ACHN (cell line): Measurements from ENCODE around the gene ACE2.

ENCODE experiments used
- DNase-seq: peaks from one replicate; pipeline ENCODE4 v3.0.0-alpha.2; 2015
- in situ Hi-C: cut with HindIII; loops from 2 replicates; pipeline ENCODE4 v1.10.0; 2017; ENCODE audit warnings: low sequenced_read_pairs, low pct_ligation_motif_present, low pct_unique_long_range_greater_than_20kb

Gene ACE2

DNA sequence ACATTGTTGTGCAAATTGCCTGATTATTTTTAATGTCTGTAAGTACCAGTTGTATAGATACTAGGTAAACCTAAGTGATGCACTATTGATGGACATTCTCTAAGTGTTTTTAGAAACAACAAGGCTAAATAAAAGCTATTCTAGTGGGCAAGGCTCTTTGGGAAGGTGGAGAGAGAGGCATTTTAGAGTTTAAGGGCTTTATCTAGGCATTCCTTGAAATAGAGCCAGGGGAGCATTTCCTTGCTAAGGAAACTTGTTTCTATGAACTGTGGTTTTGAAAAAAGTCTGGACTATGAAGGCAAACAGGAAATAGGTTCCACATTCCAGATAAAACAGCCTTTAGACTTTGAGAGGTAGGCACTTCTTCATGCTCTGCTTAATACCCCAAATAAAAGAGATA is 76.3 kb downstream of the ACE2 start:
- in situ Hi-C loops = no loop called here
- peak; percentile 17 for DNase-seq

DNA sequence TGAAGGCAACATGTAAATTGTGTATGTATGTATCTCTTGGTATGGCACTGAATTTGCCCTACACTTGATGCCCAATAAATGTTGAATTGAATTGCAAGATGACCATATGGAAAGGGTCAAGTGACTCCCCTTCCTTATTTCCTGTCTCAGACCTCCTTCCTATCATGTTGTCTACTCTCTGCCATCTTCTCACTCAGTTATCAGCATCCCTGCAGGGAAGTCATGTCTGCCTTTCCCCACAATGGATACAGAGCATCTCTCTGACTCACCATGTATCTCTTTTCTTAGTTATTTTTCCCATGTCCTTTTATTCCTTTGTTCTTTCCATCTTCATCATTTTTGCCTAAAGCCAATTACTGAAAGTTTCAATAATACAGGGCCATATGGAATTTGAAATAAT is 77.7 kb downstream of the ACE2 start:
- no peak for DNase-seq
- in situ Hi-C loops = no loop called here

DNA sequence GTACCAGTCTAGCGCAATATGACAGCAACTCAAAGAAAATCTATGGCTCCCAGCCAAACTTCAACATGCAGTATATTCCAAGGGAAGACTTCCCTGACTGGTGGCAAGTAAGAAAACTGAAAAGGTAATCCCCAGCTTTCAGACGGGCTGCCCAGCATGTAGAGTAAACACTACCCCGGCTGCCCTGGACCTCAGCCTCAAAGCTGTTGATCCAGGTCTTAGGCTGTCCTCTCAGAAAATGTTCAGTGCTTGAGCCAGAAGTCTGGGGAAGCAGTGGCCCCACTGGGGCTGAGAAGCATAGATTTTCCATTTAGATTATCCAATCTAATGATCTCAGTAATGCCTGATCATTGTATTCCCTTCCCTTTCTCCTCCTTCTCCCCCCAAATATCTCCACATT is 78.3 kb downstream of the ACE2 start:
- no peak for DNase-seq
- in situ Hi-C loops = no loop called here

DNA sequence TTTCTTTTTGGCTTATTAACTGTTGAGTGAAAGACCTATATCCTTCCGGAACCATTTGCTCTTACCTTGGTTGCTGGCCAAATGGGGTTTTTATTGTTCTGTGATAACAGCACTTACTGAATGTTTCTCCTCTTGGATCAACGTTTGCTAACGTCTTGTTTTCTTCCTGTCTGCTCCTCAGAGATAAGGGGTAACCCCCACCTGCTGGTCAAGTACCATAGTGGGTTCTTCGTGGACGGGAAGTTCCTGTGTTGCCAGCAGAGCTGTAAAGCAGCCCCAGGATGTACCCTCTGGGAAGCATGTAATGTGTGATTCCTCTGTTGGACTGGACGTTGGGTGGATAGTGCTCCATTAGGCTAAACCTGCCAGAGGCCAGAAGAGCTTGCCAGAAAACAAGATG is 84.8 kb downstream of the ACE2 start:
- in situ Hi-C loops = no loop called here
- DNase-seq = no peak

DNA sequence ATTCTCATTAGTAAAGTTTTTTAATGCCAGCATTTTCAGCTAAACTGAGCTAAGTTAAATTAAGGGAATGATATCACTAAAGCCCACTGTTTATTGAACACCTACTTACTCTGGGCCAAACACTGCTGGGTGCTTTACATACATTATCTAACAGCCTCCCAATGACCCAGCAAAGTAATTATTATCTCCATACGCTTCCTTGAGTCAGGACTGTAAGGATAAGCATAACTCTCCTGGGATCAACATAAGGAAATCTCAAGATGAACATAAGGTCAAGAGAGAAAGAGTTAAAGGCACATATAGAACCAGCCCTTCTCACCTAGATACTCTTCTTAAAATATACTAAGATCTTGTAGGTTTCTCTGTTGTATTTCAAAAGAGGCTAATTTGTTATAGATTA is 86.5 kb downstream of the ACE2 start:
- no peak for DNase-seq

DNA sequence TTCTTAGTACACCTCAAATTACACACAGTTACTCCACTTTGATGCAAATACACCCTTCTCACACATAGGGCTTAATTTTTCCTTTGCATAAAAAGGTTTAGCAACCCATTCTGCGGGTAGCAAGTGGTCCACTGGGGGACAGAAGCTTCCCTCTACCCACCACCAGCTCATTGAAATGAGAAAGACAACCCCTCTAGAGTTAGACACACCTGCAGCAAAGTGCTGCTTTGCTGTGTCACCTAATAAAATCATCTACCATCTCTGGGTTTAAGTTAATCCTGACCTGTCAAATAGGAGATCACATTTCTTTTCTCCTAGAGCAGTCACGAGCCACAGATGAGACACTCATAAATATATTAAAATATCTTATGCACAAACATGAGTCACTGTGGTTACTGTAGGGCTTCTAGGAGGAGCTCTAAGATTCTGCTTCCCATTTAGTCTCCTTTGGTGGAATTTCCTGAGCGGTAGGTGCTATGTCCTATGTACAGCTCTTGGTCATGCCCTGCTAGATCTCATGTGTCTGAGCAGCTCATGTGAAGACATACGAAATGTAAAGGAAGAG is 88.3 kb downstream of the ACE2 start:
- in situ Hi-C loops = no loop called here
- DNase-seq = no peak

More for the DNA sequence above, 86.5 kb downstream of the ACE2 start:
- in situ Hi-C loops = no loop called here

DNA sequence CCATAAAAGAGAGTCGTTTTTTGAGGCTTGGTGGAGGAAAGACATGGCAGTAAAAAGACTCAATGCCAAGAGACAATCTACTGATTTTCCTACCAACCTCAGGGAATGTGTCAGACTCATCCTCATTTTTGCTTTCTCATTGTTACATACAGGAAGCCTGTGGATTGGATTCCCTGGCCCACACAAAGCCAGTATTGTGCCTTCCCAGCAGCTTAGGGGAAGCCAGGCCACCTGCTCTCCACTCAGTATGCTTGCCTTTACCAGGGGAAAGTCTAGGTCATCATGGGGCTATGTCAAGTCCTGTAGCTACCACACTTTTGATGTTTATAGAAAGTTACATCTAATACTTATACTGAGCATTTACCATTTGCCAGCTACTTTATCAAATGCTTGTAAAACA is 89.2 kb downstream of the ACE2 start:
- in situ Hi-C loops = no loop called here
- DNase-seq = no peak
